ENCODE measurements around the gene NOC2L.

The NOC2L gene

DNA sequence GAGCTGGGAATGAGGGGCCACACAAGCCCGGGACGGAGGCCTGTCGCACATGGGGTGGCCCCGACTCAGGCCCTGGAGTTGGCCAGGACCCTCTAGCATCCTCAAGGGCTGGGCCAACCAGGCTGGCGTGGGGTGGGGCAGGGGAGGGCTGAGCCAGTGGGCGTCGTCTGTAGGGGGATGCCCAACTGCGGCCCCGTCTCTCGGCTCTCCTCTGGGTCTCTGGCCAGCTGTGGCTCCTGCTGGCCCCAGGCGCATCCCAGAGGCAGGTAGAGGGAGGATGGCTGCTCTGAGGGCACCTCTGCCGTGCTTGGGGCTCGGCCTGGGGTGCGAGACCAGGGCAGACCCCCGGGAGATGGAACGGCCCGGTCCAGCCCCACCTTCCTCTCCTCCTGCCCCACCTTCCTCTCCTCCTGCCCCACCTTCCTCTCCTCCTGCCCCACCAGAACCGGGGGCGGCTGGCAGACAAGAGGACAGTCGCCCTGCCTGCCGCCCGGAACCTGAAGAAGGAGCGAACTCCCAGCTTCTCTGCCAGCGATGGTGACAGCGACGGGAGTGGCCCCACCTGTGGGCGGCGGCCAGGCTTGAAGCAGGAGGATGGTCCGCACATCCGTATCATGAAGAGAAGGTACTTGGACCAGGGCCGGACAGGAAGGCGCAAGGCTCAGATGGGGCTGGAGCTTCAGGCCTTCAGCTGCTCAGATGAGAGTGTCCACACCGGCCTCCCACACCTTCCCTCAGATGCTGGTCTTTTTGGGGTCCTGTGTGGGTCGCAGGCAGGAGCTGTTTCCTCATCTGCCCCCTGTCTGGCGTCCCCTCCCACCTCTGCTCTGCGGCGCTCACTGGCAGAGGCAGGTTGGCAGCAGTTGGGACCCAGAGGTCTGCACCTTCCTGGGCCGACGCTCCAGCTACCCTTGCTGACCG is 29.1 kb downstream of the NOC2L start:
- DNase-seq (ENCODE audit: low spot score), result no peak

GRCh38 chr1:928825-929661 is 30.0 kb downstream of the NOC2L start:
- DNase-seq (ENCODE audit: low spot score), result no peak

GRCh38 chr1:927748-928147 is 31.3 kb downstream of the NOC2L start:
- no peak for DNase-seq (ENCODE audit: low spot score)

GRCh38 chr1:927234-927633 is 31.8 kb downstream of the NOC2L start:
- no peak for DNase-seq (ENCODE audit: low spot score)

DNA sequence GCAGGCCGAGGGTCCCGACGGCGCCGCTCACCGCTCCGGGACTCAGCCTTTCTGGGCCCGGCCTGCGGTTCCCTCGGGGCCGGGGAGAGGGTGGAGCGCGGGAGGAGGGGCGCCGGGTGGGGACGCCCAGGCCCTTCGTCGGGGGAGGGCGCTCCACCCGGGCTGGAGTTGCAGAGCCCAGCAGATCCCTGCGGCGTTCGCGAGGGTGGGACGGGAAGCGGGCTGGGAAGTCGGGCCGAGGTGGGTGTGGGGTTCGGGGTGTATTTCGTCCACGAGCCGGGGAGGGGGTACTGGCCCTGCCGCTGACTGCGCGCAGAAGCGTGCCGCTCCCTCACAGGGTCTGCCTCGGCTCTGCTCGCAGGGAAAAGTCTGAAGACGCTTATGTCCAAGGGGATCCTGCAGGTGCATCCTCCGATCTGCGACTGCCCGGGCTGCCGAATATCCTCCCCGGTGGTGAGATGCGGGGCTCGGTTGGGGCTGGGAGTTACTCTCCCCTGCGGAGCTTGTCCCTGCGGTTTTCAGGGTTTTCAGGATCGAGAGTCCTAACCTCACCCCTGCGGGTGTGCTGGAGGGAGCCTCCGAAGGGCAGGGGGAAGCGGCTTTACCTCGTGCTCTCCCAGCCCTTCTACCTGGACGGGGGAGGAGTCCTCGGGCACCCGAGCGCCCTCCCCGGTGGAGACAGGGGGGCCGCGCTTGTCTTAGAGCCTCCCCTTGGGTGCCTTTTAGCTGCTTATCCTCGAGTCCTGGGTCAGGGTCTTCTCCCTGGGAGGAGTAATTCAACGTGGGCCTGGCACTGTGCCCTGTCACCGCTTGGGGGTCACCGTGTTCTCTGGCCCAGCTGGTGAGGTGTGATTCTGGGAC is 33.3 kb downstream of the NOC2L start:
- DNase-seq (ENCODE audit: low spot score), result no peak

GRCh38 chr1:924656-925560 is 34.1 kb downstream of the NOC2L start:
- no peak for DNase-seq (ENCODE audit: low spot score)

DNA sequence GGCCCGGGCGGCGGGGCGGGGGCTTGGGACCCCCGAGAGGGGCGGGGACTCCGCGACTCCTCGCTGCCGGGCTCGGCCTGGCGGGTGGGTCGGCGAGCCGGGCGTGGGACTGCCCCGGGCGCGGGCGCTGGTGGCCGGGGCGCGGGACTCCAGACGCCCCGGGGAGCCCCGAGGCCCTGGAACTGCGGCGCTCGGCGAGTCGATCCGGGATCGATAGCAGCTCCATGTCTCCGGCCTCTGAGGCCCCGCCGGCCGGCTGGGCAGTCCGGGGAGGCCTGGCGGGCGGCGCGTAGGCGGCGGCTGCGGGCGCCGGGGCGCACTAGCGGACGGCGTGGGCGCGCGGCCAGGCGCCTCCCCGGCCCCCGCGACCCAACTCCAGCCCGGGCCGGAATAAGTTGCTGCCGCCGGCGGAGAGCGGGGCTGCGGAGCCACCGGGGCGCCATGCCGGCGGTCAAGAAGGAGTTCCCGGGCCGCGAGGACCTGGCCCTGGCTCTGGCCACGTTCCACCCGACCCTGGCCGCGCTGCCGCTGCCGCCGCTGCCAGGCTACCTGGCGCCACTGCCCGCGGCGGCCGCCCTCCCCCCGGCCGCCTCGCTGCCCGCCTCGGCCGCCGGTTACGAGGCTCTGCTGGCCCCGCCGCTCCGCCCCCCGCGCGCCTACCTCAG is 34.9 kb downstream of the NOC2L start:
- DNase-seq (ENCODE audit: low spot score), result no peak

GRCh38 chr1:923131-923990 is 35.7 kb downstream of the NOC2L start, which contains the start of gene SAMD11:
Gene SAMD11, plus strand, starts transcription at chr1:923923. Its CDS starts 509 bp downstream, at chr1:924432.
- DNase-seq (ENCODE audit: low spot score), result peak; percentile 71

DNA sequence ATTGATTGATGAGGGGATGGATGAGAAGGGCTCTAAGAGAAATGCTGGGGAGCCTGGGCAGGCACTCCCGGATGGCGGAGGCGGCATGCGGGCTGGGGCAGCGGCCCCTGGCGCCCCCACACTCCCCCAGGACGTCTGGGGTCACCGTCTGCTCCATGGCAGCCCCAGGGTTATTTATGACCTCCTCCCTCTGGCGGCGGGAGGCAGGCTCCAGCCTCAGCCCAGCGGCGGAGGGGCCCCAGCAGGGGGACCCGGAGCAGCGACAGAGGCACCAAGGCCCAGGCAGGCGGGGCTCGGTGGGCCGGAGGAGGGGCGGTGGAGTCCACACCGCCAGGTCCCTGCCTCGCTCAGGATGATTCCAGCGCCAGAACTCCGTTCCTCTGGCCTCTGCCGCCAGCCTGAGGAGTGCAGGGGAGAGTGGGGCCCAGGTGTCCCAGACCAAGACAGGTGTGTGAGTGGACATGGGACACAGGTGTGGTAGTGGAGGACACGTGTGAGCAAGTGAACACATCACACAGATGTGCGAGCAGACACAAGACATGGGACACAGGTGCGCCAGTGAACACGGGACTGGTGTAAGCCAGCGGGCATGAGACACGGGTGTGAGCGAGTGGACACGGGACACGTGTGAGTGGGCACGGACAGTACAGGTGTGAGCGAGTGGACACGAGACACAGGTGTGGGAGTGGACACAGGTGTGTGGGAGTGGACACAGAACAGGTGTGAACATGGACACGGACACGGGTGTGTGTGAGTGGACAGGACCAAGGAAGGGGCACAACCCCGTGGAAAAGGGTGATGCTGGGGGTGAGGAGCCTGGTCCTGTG is 37.8 kb downstream of the NOC2L start:
- DNase-seq (ENCODE audit: low spot score), result peak; percentile 64

DNA sequence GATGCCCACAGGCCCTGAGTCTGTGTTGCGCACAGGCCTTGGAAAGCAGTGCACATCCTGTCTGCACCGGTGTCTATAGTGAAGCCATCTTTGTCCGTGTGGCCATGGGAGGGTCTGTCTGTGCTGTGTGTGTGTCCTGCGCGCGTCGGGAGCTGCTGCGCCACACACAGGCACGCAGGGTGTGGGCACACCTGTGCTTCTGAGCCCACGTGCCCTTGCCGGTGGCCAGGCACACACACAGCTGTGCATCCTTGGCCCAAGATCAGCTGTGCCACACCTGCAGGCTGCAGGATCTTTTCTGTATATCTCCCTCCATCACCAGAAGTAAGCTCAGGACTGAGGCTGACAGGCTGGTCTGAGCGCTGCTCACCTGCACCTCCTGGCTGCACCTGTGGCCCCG is 38.5 kb downstream of the NOC2L start:
- no peak for DNase-seq (ENCODE audit: low spot score)

DNA sequence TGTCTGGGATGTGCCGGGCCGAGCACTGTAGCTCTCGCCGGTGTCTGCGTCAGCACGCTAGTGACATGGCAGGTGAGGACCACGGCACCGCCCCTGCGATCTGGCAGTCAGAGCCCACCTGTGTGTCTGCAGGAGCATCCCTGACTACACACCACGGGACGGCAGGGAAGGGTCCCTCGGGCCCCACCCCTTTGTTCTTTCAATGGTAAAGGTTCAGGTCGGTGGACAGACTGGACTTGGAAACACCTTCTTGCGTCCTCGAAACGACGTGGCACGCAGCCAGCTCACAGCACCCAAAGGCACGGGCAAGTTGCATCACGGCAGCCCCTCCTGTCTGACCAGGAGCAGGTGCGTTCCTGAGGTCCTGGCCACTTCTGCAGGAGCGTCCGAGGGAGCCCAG is 39.0 kb downstream of the NOC2L start:
- no peak for DNase-seq (ENCODE audit: low spot score)

DNA sequence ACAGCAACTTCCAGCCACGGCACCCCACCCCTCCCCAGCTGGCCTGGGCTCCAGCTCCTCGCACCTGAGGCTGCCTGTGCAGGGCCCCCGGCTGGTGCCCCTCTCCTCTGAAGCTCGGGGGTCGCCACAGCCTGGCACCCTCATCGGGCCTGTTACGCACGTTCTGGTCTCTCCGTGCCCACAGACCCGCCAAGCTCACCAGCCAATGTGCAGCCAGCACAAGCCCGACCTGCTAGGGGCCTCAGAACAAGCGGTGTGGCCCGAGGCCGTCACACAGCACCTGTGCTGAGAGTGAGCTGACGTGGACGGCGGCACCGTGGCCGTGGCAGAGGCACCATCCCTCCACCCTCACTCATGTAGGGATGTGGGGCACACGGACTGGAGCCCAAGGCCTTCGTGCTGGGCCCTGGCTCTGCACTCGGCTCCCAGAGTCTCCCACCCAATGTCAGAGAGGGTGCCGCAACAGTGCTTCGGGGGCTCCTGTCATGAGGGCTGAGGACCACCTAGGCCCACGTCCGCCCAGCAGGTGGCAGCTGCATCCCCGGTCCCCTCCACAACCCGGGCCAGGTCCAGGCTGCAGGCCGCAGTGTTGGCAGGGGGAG is 39.7 kb downstream of the NOC2L start:
- no peak for DNase-seq (ENCODE audit: low spot score)

- DNase-seq (ENCODE audit: low spot score), result no peak
Measured at GRCh38 chr1:918843-919242, 40.2 kb downstream of the NOC2L start.

- DNase-seq (ENCODE audit: low spot score), result no peak
Measured at GRCh38 chr1:918353-918752, 40.7 kb downstream of the NOC2L start.

DNA sequence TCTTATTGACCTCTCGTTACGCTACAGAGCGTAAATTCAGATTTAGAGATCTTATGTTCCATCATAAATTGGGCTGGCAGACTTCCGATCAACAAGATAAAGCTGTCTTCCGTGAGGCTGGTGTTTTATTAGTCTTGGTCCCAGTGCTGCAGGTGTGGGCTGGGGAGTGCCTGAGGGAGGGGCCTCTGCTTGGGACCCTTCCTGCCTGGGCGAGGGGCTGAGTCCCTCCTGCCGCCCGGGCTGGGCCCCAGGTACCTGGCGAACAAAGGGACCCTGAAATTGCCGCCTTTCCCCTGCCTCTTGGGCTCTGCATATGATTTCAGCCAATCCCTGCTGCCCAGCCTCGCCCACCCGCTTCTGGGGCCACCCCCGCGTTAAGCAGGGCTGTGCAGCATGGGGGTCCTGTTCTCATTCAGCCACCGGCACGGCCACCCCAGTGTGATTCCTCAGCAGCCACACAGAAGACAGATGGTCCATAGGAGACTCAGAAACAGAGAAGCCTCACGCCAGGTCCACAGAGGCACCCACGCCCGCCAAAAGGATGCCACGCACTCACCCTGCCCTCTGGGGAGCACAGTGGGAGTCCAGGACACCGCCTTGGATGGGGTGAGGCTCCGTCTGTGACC is 41.5 kb downstream of the NOC2L start:
- no peak for DNase-seq (ENCODE audit: low spot score)

- DNase-seq (ENCODE audit: low spot score), result no peak
Measured at GRCh38 chr1:917076-917459, 42.0 kb downstream of the NOC2L start.
